Osteocyte (in vitro differentiated cells): ENCODE measurements around the gene ANKRD13A. TPM values are rescaled to one million over a fixed set of nuclear protein-coding genes. Genes with fewer than 3 reads are reported as not detected.
"Not testable (repeated sequence)": the region's sequence is repeated elsewhere in the genome, so short reads cannot be mapped to it uniquely, and the experiment has no call there.

Experiments used
- DNase-seq: peaks from one replicate; pipeline ENCODE4 v3.0.0; 2021; ENCODE audit warnings: mixed read lengths; ENCODE audit not compliant: unreplicated experiment; ENCODE audit errors: extremely low spot score
- H3K27ac Mint-ChIP-seq: one replicate; pipeline ENCODE4 v1.8.0; 2021; ENCODE audit warnings: mild to moderate bottlenecking, mixed read lengths; ENCODE audit not compliant: unreplicated experiment
- H3K27me3 Mint-ChIP-seq: one replicate; pipeline ENCODE4 v1.8.0; 2021; ENCODE audit warnings: mixed read lengths; ENCODE audit not compliant: unreplicated experiment
- H3K36me3 Mint-ChIP-seq: one replicate; pipeline ENCODE4 v1.8.0; 2021; ENCODE audit warnings: mixed read lengths; ENCODE audit not compliant: unreplicated experiment
- H3K4me1 Mint-ChIP-seq: one replicate; pipeline ENCODE4 v1.8.0; 2021; ENCODE audit warnings: mixed read lengths; ENCODE audit not compliant: unreplicated experiment
- H3K4me3 Mint-ChIP-seq: one replicate; pipeline ENCODE4 v1.8.0; 2021; ENCODE audit warnings: mild to moderate bottlenecking, moderate library complexity, mixed read lengths; ENCODE audit not compliant: unreplicated experiment
- H3K9me3 Mint-ChIP-seq: one replicate; pipeline ENCODE4 v1.8.0; 2021; ENCODE audit warnings: mixed read lengths; ENCODE audit not compliant: unreplicated experiment
- total RNA-seq: library from RNA; stranded (reverse); gene quantifications from 2 replicates; pipeline ENCODE4 v1.2.1, GENCODE V29; 2021
- TF ChIP-seq, protein P1 (sequence below): fragments of 200-600 bp; sonication (generic); IDR thresholded peaks from 2 replicates; pipeline ENCODE4 v1.5.0; 2021; ENCODE audit warnings: antibody characterized with exemption, mild to moderate bottlenecking, moderate library complexity

Gene ANKRD13A
- total RNA-seq, 1 donor from 2014 or later: 43.5 TPM

DNA sequence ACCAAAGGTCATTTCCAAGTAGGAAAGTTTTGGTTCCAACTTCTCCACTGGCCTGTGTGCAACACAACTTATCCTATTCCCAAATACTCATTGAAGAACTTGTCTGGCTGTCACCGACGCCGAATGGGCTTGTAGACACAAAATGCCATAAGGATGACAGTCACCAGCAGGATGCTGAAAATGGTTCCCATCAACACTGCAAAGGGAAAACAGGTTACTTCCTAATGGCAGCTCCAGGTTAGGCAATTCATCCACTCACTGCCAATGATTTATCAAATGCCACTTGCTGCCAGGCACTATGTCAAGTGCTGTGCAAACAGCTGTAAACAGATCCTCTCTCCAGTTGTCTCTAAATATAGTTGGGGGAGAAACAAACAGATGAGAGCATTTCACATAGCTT lies 43.0 kb downstream of the ANKRD13A start:
- Mint-ChIP-seq H3K4me3 (no peak overlapping the region), H3K36me3 (peaks cover 26% of the 10 kb centered on the region), H3K27me3 (no peaks in the 10 kb centered on the region), H3K27ac (no peak overlapping the region), H3K4me1 (peaks cover 31% of the 10 kb centered on the region), H3K9me3 (no peaks in the 10 kb centered on the region)
- TF ChIP-seq, protein P1, sequence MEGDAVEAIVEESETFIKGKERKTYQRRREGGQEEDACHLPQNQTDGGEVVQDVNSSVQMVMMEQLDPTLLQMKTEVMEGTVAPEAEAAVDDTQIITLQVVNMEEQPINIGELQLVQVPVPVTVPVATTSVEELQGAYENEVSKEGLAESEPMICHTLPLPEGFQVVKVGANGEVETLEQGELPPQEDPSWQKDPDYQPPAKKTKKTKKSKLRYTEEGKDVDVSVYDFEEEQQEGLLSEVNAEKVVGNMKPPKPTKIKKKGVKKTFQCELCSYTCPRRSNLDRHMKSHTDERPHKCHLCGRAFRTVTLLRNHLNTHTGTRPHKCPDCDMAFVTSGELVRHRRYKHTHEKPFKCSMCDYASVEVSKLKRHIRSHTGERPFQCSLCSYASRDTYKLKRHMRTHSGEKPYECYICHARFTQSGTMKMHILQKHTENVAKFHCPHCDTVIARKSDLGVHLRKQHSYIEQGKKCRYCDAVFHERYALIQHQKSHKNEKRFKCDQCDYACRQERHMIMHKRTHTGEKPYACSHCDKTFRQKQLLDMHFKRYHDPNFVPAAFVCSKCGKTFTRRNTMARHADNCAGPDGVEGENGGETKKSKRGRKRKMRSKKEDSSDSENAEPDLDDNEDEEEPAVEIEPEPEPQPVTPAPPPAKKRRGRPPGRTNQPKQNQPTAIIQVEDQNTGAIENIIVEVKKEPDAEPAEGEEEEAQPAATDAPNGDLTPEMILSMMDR: no peak
- DNase-seq: no peak

DNA sequence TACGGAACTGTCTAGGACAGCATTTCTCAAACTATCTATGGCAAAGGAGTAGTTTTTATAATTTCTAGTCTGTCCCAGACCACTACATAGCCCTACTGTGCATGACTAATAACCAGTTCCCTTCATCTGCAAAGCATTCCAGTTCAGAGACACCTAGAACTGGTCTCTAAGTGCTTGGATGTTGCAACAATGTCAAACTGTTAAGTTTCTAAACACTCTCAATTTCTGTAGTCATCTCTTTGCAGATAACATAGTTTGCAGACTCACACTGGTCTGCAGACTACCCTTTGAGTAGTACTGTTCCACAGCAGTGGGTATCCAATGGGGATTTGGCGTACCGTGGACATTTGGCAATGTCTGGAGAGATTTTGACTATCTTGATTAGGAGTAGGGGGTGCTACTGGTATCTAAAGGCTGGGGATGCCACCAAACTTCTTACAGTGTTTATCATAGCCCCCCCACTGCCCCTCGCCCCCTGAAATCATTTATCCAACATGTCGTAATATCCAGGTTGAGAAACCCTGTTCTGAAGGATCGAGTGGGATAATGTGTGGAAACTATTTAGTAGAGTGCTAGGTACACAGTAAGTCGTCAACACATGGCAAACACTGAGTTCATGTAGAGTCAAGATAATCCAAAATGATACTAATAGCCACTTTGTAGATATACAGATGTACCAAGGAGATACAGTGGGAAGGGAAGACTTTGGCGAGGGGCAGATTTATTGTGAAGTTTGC lies 47.4 kb downstream of the ANKRD13A start:
- Mint-ChIP-seq H3K27me3 (no peaks in the 10 kb centered on the region), H3K36me3 (peaks cover 9% of the 10 kb centered on the region), H3K4me1 (peaks cover 25% of the 10 kb centered on the region), H3K9me3 (no peaks in the 10 kb centered on the region), H3K4me3 (peak overlapping the region; percentile 83), H3K27ac (no peak overlapping the region)
- DNase-seq: no peak
- TF ChIP-seq, protein P1: no peak

DNA sequence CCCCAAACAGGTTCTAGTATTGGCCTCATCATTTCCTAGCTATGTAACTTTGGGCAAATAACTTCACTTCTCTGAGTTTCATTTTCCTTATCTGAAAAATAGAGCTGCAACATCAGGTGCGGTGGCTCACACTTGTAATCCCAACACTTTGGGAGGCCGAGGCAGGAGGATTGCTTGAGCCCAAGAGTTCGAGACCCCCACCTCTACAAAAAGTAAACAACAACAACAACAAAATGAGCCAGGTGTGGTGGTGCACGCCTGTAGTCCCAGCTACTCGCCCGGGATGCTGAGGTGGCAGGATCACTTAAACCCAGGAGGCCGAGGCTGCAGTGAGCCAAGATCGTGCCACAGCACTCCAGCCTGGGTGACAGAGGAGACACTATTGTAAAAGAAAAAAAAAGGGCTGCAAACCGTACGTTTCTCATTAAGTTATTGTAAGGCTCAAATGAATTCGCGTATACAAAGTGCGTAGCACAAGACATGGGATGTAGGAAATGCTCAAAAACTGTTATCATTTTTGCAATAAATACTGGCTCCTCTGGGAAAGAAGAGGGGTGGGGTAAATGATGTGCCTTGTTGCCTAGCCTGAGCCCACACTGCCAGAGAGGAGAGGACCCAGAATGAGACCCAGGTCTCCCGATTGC lies 48.2 kb downstream of the ANKRD13A start:
- DNase-seq: no peak
- H3K27ac Mint-ChIP-seq: peak overlapping the region; percentile 98

DNA sequence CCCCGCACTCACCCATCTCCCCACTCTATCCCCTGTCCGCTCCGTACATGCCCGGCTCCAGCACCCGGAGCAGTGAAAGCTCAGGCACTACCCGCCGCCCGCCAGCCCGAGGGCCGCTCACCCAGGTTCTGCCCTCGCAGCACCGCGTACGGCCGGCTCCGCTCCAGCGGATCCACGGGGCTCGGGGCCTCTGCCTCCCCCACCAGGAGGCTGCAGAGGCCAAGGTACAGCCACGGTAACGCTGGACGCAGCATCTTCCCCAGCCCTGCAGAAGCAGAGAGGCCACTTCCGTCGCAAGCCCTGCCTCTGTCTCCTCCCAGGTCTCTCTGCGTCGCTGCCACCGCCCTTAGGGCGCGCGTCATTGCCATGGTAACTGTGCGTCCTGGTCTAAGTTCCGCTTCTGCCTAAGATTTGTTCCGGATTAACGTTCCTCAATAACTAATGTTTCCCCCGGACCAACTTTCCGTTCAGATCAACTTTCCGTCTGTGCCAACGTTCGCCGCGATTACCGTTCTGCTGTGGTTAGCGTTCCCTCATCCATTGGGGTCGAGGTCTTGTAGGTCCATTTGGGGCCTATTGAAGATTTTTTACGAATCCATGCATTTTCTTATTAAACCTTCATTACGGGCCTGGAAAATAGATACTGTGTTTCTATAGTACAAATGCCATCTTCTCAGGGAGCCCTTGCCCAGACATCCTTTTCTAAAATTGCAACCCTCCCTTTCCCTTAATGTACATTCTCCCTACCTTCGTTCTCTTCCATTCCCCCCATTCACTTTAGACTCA lies 49.2 kb downstream of the ANKRD13A start, which contains the start of gene C12orf76:
Gene C12orf76, minus strand, starts transcription at position 281 of the 786 bp plus-strand sequence. Its CDS starts 27 bp downstream, at position 254.
- DNase-seq: peak; percentile 95
- no peaks in the 10 kb centered on the region for H3K9me3 Mint-ChIP-seq
- H3K4me1 Mint-ChIP-seq: peaks cover 19% of the 10 kb centered on the region
- H3K36me3 Mint-ChIP-seq: no peaks in the 10 kb centered on the region
- peak within 1 kb of the TSS; percentile 83 for H3K4me3 Mint-ChIP-seq
- no peaks in the 10 kb centered on the region for H3K27me3 Mint-ChIP-seq
- TF ChIP-seq, protein P1: no peak
- peak within 1 kb of the TSS; percentile 98 for H3K27ac Mint-ChIP-seq

More for the DNA sequence above, 48.2 kb downstream of the ANKRD13A start:
- Mint-ChIP-seq H3K36me3 (peaks cover 5% of the 10 kb centered on the region), H3K4me3 (peak overlapping the region; percentile 83), H3K27me3 (no peaks in the 10 kb centered on the region), H3K9me3 (no peaks in the 10 kb centered on the region), H3K4me1 (peaks cover 25% of the 10 kb centered on the region)
- TF ChIP-seq, protein P1: no peak

DNA sequence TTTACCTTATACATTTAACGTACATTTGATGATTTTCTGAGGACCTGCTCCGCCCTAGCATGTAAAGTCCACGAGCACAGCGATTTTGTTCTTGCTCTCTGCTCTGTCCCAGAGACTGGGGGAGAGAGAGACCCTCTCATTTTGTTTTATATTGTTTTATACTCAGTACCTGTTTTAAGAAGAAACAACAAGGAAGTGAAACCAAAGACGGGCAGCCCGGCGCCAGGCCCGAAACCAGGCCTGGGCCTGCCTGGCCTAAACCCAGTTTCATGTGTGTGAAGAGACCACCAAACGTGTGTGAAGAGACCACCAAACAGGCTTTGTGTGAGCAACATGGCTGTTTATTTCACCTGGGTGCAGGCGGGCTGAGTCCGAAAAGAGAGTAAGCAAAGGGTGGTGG lies 49.8 kb downstream of the ANKRD13A start:
- not testable (repeated sequence) for H3K36me3 Mint-ChIP-seq, H3K27me3 Mint-ChIP-seq, H3K9me3 Mint-ChIP-seq, DNase-seq
- H3K27ac Mint-ChIP-seq: peak overlapping the region; percentile 98
- peak overlapping the region; percentile 83 for H3K4me3 Mint-ChIP-seq
- H3K4me1 Mint-ChIP-seq: peaks cover 17% of the 10 kb centered on the region

DNA sequence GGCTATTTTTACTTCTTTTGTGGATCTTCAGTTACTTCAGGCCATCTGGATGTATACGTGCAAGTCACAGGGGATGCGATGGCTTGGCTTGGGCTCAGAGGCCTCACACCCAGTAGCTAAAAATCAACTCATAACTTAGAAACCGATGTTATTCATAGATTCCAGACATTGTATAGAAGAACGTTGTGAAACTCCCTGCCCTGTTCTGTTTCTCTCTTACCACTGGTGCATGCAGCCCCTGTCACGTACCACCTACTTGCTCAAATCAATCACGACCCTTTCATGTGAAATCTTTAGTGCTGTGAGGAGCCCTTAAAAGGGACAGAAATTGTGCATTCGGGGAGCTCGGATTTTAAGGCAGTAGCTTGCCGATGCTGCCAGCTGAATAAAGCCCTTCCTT lies 50.4 kb downstream of the ANKRD13A start:
- not testable (repeated sequence) for H3K36me3 Mint-ChIP-seq, H3K9me3 Mint-ChIP-seq, DNase-seq, H3K27me3 Mint-ChIP-seq
- Mint-ChIP-seq H3K27ac (peak overlapping the region; percentile 98), H3K4me1 (peaks cover 17% of the 10 kb centered on the region), H3K4me3 (peak overlapping the region; percentile 29)
